Stimulated activated CD8-positive, alpha-beta memory T cell treated with anti-CD3 and anti-CD28 coated beads, Interleukin-7, amount 100 ng/mL, for 1 hour (primary cell): ENCODE results near the gene LITAF.

Source experiments
- DNase-seq, 2 donors: peaks; one replicate each; pipeline ENCODE4 v3.0.0-alpha.2; 2020; ENCODE audit warnings: low read depth in 2 of 2

The LITAF gene

GRCh38 chr16:11551842-11552241 lies 34.9 kb downstream of the LITAF start:
- DNase-seq = no peak

GRCh38 chr16:11550791-11551498 lies 35.8 kb downstream of the LITAF start:
- no peak for DNase-seq

GRCh38 chr16:11547118-11547916 lies 39.4 kb downstream of the LITAF start:
- no peak for DNase-seq

- no peak for DNase-seq
Observed at GRCh38 chr16:11546608-11547061, 40.1 kb downstream of the LITAF start.

- DNase-seq = no peak
Observed at GRCh38 chr16:11543661-11544393, 42.9 kb downstream of the LITAF start.

GRCh38 chr16:11542069-11542744 lies 44.5 kb downstream of the LITAF start:
- no peak for DNase-seq

- DNase-seq = no peak
Observed at GRCh38 chr16:11539641-11540050, 47.1 kb downstream of the LITAF start.

GRCh38 chr16:11538880-11539279 lies 47.8 kb downstream of the LITAF start:
- DNase-seq = no peak

- DNase-seq = no peak
Observed at GRCh38 chr16:11536104-11536866, 50.4 kb downstream of the LITAF start.

GRCh38 chr16:11535494-11535893 lies 51.2 kb downstream of the LITAF start:
- DNase-seq = no peak

GRCh38 chr16:11534262-11534661 lies 52.5 kb downstream of the LITAF start:
- DNase-seq = no peak

- DNase-seq = no peak
Observed at GRCh38 chr16:11533588-11533987, 53.1 kb downstream of the LITAF start.

- no peak for DNase-seq
Observed at GRCh38 chr16:11530171-11530940, 56.4 kb downstream of the LITAF start.

- DNase-seq = no peak
Observed at GRCh38 chr16:11529285-11529684, 57.4 kb downstream of the LITAF start.

- no peak for DNase-seq
Observed at GRCh38 chr16:11528053-11528452, 58.7 kb downstream of the LITAF start.

GRCh38 chr16:11526655-11527350 lies 59.9 kb downstream of the LITAF start:
- DNase-seq = no peak

GRCh38 chr16:11524098-11524760 lies 62.5 kb downstream of the LITAF start:
- no peak for DNase-seq

GRCh38 chr16:11521055-11521454 lies 65.7 kb downstream of the LITAF start:
- DNase-seq = no peak

- no peak for DNase-seq
Observed at GRCh38 chr16:11520442-11520841, 66.3 kb downstream of the LITAF start.
